Mesenchymal stem cell (in vitro differentiated cells and primary cell): Measurements from ENCODE around the gene EGLN3.

Experiments used
- DNase-seq: peaks from one replicate; pipeline ENCODE4 v3.0.0-alpha.2; 2013
- H2AFZ ChIP-seq: one replicate; pipeline ENCODE4 v1.6.1; 2013; ENCODE audit warnings: low read depth, mild to moderate bottlenecking, control low read depth, inconsistent platforms, low read length, moderate library complexity
- H2AK5ac ChIP-seq: 2 replicates; pipeline ENCODE4 v1.6.1; 2013; ENCODE audit warnings: low read length, moderate library complexity, mild to moderate bottlenecking, inconsistent platforms; ENCODE audit not compliant: severe bottlenecking
- H2BK120ac ChIP-seq: one replicate; pipeline ENCODE4 v1.6.1; 2013; ENCODE audit warnings: low read depth, mild to moderate bottlenecking, inconsistent platforms, low read length, moderate library complexity
- H2BK12ac ChIP-seq, 2 experiments: one replicate each; pipeline ENCODE4 v1.6.1; 2013; ENCODE audit warnings: inconsistent platforms in 2 of 2, low read length in 2 of 2, mild to moderate bottlenecking in 2 of 2, moderate library complexity in 2 of 2, control low read depth in 1 of 2
- H2BK15ac ChIP-seq: one replicate; pipeline ENCODE4 v1.6.1; 2013; ENCODE audit warnings: mild to moderate bottlenecking, low read depth, inconsistent platforms; ENCODE audit not compliant: poor library complexity, severe bottlenecking
- H2BK5ac ChIP-seq: 2 replicates; pipeline ENCODE4 v1.6.1; 2013; ENCODE audit warnings: low read depth, mild to moderate bottlenecking, low read length, control low read depth, inconsistent platforms; ENCODE audit not compliant: poor library complexity, severe bottlenecking
- H3K14ac ChIP-seq, 2 experiments: one replicate each; pipeline ENCODE4 v1.6.1; 2013; ENCODE audit warnings: inconsistent platforms in 2 of 2, low read length in 2 of 2, control low read depth in 1 of 2, mild to moderate bottlenecking in 1 of 2, moderate library complexity in 1 of 2
- H3K18ac ChIP-seq, 2 experiments: one replicate each; pipeline ENCODE4 v1.6.1; 2013; ENCODE audit warnings: inconsistent platforms in 2 of 2, low read length in 2 of 2, control low read depth in 1 of 2, low read depth in 1 of 2, mild to moderate bottlenecking in 1 of 2
- H3K23ac ChIP-seq, 2 experiments: one replicate each; pipeline ENCODE4 v1.6.1; 2013; ENCODE audit warnings: inconsistent platforms in 2 of 2, low read length in 2 of 2, mild to moderate bottlenecking in 2 of 2, moderate library complexity in 2 of 2, control low read depth in 1 of 2
- H3K27ac ChIP-seq: 2 replicates; pipeline ENCODE4 v1.5.1; 2013; ENCODE audit warnings: mild to moderate bottlenecking, moderate library complexity, low read length, control low read depth, inconsistent platforms; ENCODE audit not compliant: poor library complexity, severe bottlenecking
- H3K27me3 ChIP-seq, 2 experiments: 2 replicates each; pipeline versions ENCODE4 v1.6.1 to v1.7.0; 2013; ENCODE audit warnings: low read length in 2 of 2, mild to moderate bottlenecking in 2 of 2, moderate library complexity in 2 of 2, control low read depth in 1 of 2, inconsistent platforms in 1 of 2; ENCODE audit not compliant: control insufficient read depth in 1 of 2, insufficient read depth in 1 of 2
- H3K36me3 ChIP-seq, 2 experiments: 2 replicates each; pipeline versions ENCODE4 v1.6.1 to v1.7.0; 2013; ENCODE audit warnings: low read length in 2 of 2, control low read depth in 1 of 2, inconsistent platforms in 1 of 2, low read depth in 1 of 2, mild to moderate bottlenecking in 1 of 2; ENCODE audit not compliant: insufficient read depth in 2 of 2, control insufficient read depth in 1 of 2
- H3K4ac ChIP-seq, 2 experiments: one replicate each; pipeline ENCODE4 v1.6.1; 2013; ENCODE audit warnings: inconsistent platforms in 2 of 2, low read length in 2 of 2, mild to moderate bottlenecking in 2 of 2, moderate library complexity in 2 of 2, control low read depth in 1 of 2, low read depth in 1 of 2
- H3K4me1 ChIP-seq: 2 replicates; pipeline ENCODE4 v1.6.1; 2013; ENCODE audit warnings: low read depth, low read length, control low read depth; ENCODE audit not compliant: control insufficient read depth, insufficient read depth
- H3K4me2 ChIP-seq: 2 replicates; pipeline ENCODE4 v1.6.1; 2013; ENCODE audit warnings: low read length, mild to moderate bottlenecking, inconsistent platforms; ENCODE audit not compliant: poor library complexity, severe bottlenecking
- H3K4me3 ChIP-seq, 2 experiments: 2 replicates each; pipeline versions ENCODE4 v1.5.1 to v1.7.0; 2013; ENCODE audit warnings: low read length in 2 of 2, mild to moderate bottlenecking in 2 of 2, control low read depth in 1 of 2, low read depth in 1 of 2; ENCODE audit not compliant: insufficient read depth in 1 of 2
- H3K79me1 ChIP-seq: replicated peaks from 2 replicates; pipeline ENCODE4 v1.6.1; 2013; ENCODE audit warnings: mild to moderate bottlenecking, control low read depth, low read length, inconsistent platforms; ENCODE audit not compliant: poor library complexity, severe bottlenecking
- H3K9ac ChIP-seq: 2 replicates; pipeline ENCODE4 v1.7.0; 2013; ENCODE audit warnings: mild to moderate bottlenecking, low read length, moderate library complexity
- H3K9me3 ChIP-seq: 2 replicates; pipeline ENCODE4 v1.7.0; 2013; ENCODE audit warnings: mild to moderate bottlenecking, low read length; ENCODE audit not compliant: control insufficient read depth
- H4K8ac ChIP-seq: one replicate; pipeline ENCODE4 v1.6.1; 2013; ENCODE audit warnings: inconsistent platforms, mild to moderate bottlenecking, low read length, moderate library complexity
- H4K91ac ChIP-seq: one replicate; pipeline ENCODE4 v1.6.1; 2013; ENCODE audit warnings: mild to moderate bottlenecking, low read length, inconsistent platforms
- WGBS: methylation state at CpG from one replicate; pipeline ENCODE4 v1.1.7; 2013; ENCODE audit warnings: mixed read lengths; 5-methylcytosine and 5-hydroxymethylcytosine counted together

Gene EGLN3

DNA sequence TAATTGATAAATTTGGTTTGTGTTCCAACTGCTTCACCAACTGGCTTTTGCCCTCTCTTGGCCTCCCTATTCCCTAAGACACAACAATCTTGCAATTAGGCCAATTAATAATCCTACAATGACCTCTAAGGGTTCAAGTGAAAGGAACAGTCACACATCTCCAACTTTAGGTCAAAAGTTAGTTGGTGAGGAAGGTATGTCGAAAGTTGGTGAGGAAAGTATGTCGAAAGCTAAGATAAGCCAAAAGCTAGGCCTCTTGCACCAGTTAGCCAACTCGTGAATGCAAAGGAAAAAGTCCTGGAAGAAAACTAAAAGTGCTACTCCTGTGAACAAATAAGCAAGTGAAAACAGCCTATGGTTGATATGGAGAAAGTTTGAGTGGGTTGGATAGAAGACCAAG is 32.6 kb downstream of the EGLN3 start:
- Histone ChIP-seq H3K27ac (no peak overlapping the region), H3K4me1 (peaks cover 3% of the 10 kb centered on the region), H2AK5ac (no peak overlapping the region), H3K9me3 (no peaks in the 10 kb centered on the region), H2BK120ac (no peak overlapping the region), H4K8ac (no peak overlapping the region), H4K91ac (no peak overlapping the region), H2AFZ (no peak overlapping the region), H3K18ac (no peak overlapping the region), H2BK5ac (no peak overlapping the region), H3K4ac (no peak overlapping the region), H3K4me3 (no peak overlapping the region), H3K36me3 (no peaks in the 10 kb centered on the region), H3K79me1 (no peaks in the 10 kb centered on the region), H2BK12ac (no peak overlapping the region), H3K14ac (no peak overlapping the region), H3K23ac (no peak overlapping the region), H2BK15ac (no peak overlapping the region), H3K9ac (no peak overlapping the region), H3K27me3 (no peaks in the 10 kb centered on the region), H3K4me2 (no peak overlapping the region)
- no peak for DNase-seq
- 91% methylated on average over 2 of the region's 3 CpGs for WGBS

DNA sequence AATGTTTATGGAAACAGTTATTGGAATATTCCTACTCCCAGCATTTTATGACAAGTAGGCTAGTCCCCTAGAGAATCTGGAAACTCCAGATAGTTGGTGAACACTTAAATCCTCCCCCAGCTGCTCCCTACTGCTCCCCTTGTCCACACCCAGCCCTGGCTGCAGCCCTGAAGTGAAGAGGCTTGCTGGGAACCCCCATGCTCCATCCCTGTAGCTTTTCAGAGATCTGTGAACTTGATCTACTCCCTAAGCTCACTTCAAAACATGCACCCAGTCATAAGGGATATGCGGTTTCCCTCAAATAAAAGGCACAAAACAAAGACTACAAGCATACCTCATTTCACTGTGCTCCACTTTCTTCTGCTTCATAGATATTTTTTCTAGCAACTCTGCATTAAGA is 33.2 kb downstream of the EGLN3 start:
- Histone ChIP-seq H3K18ac (no peak overlapping the region), H3K27me3 (no peaks in the 10 kb centered on the region), H3K23ac (no peak overlapping the region), H4K91ac (no peak overlapping the region), H2BK15ac (no peak overlapping the region), H3K36me3 (no peaks in the 10 kb centered on the region), H2BK12ac (no peak overlapping the region), H3K4ac (no peak overlapping the region), H3K9me3 (no peaks in the 10 kb centered on the region), H4K8ac (no peak overlapping the region), H2BK5ac (no peak overlapping the region), H3K4me3 (no peak overlapping the region), H2AFZ (no peak overlapping the region), H2BK120ac (no peak overlapping the region), H3K4me1 (peaks cover 3% of the 10 kb centered on the region), H3K9ac (no peak overlapping the region), H3K27ac (no peak overlapping the region), H3K79me1 (no peaks in the 10 kb centered on the region), H3K14ac (no peak overlapping the region), H2AK5ac (no peak overlapping the region), H3K4me2 (no peak overlapping the region)
- WGBS = 87% methylated on average over 1 of the region's 1 CpG
- no peak for DNase-seq

DNA sequence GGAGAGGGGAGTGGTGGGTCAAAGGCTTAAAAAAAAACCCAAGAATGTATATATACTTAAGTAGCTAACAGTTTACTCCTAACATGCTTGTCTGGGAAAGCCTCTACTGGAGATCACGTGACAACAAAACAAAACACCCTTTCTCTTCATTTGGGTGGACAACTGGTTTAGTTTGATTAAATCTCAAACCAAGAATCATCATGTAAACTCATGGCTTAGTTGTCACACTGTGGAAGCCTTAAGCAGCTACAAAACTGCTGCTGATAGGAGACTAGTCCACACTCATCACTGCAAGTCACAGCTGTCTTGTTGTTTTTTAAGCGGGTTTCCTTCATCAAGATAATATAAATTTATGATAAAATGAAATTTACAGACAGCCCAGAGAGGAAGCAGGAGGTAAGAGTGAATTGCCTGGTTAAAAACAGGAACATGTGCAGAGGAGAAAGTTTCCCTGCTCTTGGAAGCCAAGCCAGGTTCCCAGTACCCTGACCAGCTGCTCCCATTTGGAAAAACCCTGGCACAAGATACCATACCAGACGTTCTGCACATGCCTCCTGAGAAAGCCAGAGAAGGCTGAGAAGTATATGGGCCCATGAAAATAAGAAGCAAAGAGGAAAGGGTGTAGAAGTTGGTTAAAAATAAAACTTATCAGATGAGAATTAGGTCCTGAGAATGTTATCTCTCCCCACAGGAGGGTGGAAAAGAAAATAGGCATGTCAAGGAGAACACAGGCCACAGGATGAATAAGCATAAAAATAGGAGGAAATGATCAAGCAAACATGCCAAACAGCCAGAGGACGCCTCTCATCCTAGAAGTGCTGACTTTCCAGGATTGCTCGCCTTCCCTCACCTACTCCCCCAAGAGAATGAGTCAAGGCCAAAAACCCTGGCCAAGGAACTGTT is 34.0 kb downstream of the EGLN3 start:
- H3K23ac ChIP-seq = no peak overlapping the region
- no peak overlapping the region for H4K91ac ChIP-seq
- no peak overlapping the region for H3K4me2 ChIP-seq
- H3K14ac ChIP-seq = no peak overlapping the region
- no peak overlapping the region for H2AK5ac ChIP-seq
- no peak overlapping the region for H3K9ac ChIP-seq
- H3K27ac ChIP-seq = no peak overlapping the region
- no peak overlapping the region for H2BK12ac ChIP-seq
- no peak overlapping the region for H3K4me3 ChIP-seq
- no peak overlapping the region for H3K18ac ChIP-seq
- H3K79me1 ChIP-seq = no peaks in the 10 kb centered on the region
- H3K9me3 ChIP-seq = no peaks in the 10 kb centered on the region
- no peak overlapping the region for H2AFZ ChIP-seq
- H3K27me3 ChIP-seq = no peaks in the 10 kb centered on the region
- no peak overlapping the region for H4K8ac ChIP-seq
- peaks cover 3% of the 10 kb centered on the region for H3K4me1 ChIP-seq
- H2BK5ac ChIP-seq = no peak overlapping the region
- H3K4ac ChIP-seq = no peak overlapping the region
- no peak overlapping the region for H2BK15ac ChIP-seq
- WGBS = 52% methylated on average over 4 of the region's 5 CpGs
- DNase-seq = peak; percentile 40
- H3K36me3 ChIP-seq = no peaks in the 10 kb centered on the region
- no peak overlapping the region for H2BK120ac ChIP-seq

DNA sequence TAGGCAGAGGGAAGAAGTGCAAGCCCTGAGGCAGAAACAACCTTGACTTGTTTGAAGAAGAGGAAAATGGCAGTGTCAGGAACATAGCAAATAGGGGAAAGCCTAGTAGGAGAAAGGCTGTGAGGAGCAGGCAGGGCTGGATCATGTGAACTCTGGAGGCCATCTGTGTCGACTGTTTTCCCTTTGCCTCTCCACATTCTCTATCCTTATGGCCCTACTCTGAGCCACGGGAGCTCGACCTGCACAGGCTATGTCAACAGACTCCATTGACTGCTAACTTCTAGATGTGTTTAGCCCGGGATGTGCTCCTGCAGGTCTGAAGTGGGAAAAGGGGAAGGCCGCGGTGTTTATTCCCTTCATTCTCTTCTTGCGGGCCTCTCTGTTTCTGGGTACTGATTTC is 35.2 kb downstream of the EGLN3 start:
- Histone ChIP-seq H3K14ac (no peak overlapping the region), H3K27ac (no peak overlapping the region), H3K23ac (no peak overlapping the region), H4K91ac (peak overlapping the region; percentile 39), H2BK120ac (no peak overlapping the region), H3K4me2 (no peak overlapping the region), H2BK15ac (no peak overlapping the region), H3K4me1 (peaks cover 3% of the 10 kb centered on the region), H2BK5ac (no peak overlapping the region), H3K4me3 (no peak overlapping the region), H3K9ac (no peak overlapping the region), H3K18ac (no peak overlapping the region), H3K4ac (no peak overlapping the region), H3K36me3 (no peaks in the 10 kb centered on the region), H2BK12ac (no peak overlapping the region), H3K79me1 (no peaks in the 10 kb centered on the region), H2AK5ac (no peak overlapping the region), H3K27me3 (no peaks in the 10 kb centered on the region), H3K9me3 (no peaks in the 10 kb centered on the region), H2AFZ (no peak overlapping the region), H4K8ac (no peak overlapping the region)
- WGBS = 95% methylated on average over 6 of the region's 7 CpGs
- DNase-seq = no peak
